ENCODE data around the gene LTC4S. TPM values are rescaled to one million over a fixed set of nuclear protein-coding genes. Genes with fewer than 3 reads are reported as not detected.
A peak's percentile ranks its signal among the peaks of the same experiment; 100 is the strongest.

The LTC4S gene
- total RNA-seq (2011; cell fraction: chromatin; rRNA removed; ENCODE audit: low replicate concordance), result 0.90 TPM in 1 of 2 replicates, not detected in the other
- 0.83 and 1.1 TPM in 2 replicates for total RNA-seq (2011; cell fraction: nucleolus; rRNA removed)
- not detected in 2 replicates for total RNA-seq (2011; cell fraction: nucleoplasm; rRNA removed)
- total RNA-seq (2014; rRNA removed) (0.77 TPM in 1 of 2 replicates, not detected in the other), total RNA-seq (2014; rRNA removed; fragmentation: Illumina TruSeq; extraction: Trizol) (not detected in 2 replicates), total RNA-seq (2015; rRNA removed; fragmentation: Illumina TruSeq; extraction: Trizol) (not detected in 2 replicates), total RNA-seq (2021) (0.51 and 0.75 TPM in 2 replicates), polyA plus RNA-seq (2011; rRNA removed) (not detected in 2 replicates), polyA plus RNA-seq (2014; fragmentation: Illumina TruSeq; extraction: Trizol) (not detected in 2 replicates), polyA plus RNA-seq (2014; fragmentation: Nextera tagmentation; extraction: Ambion mirVana) (not detected), polyA plus RNA-seq (2014; rRNA removed) (0.17 TPM in 1 of 2 replicates, not detected in the other), polyA minus RNA-seq (2011; rRNA and poly(A)+ RNA removed) (not detected in 2 replicates), Bru-seq, nascent RNA (percentile 40 among the genes with signal in this experiment), BruChase-seq, experiment 1, labeled RNA remaining after a 2-hour chase (percentile 44 among the genes with signal in this experiment), BruChase-seq, experiment 2, labeled RNA remaining after a 6-hour chase (percentile 38 among the genes with signal in this experiment)
- not detected in 2 replicates for polyA plus RNA-seq (2011; cell fraction: cytosol; rRNA removed)
- polyA plus RNA-seq (2011; cell fraction: nucleus; rRNA removed), result 0.65 and 0.75 TPM in 2 replicates
- polyA plus RNA-seq (2012), result 0.47 TPM in 1 of 2 replicates, not detected in the other
- polyA minus RNA-seq (2011; cell fraction: cytosol; rRNA and poly(A)+ RNA removed), result not detected in 2 replicates
- polyA minus RNA-seq (2011; cell fraction: nucleus; rRNA and poly(A)+ RNA removed), result not detected in 2 replicates
- long read RNA-seq, experiment 1, result 0 reads
- long read RNA-seq, experiment 2, result 0 reads
- long read RNA-seq, experiment 3, result 0 reads

DNA sequence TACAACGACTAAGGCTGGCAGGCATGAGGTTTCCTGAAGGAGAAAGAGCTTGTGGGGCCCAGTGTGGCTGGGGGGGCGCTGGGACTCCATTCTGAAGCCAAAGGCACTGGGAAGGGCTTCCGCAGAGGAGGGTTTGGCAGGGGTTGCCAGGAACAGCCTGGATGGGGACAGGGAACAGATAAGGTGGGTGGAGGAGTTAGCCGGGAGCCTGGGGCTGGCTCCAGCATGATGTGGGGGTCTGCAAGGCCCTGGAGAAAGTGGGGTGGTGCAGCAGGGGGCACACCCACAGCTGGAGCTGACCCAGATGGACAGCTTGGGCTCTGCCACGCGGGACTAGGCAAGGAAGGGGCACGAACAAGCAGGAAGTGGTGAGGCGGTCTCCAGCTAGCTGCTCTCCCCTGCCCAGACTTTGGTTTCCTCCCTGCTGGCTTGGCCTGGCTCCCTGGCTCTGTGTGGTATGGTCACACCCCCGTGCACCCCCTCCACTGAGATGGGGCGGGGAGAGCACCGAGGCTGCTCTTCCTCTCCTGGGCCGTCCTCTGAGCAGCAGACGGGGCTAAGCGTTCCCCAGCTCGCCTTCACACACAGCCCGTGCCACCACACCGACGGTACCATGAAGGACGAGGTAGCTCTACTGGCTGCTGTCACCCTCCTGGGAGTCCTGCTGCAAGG lies at the start of gene LTC4S:
Gene LTC4S, plus strand, starts transcription at position 519 of the 672 bp plus-strand sequence. Its CDS starts 95 bp downstream, at position 614.
- no peak within 1 kb of the TSS for H3K4me2 ChIP-seq (ENCODE audit: insufficient read depth, low read length)
- H3K9me3 ChIP-seq (replicated peaks; ENCODE audit: control insufficient read depth, insufficient read depth, low read depth, low read length), result no peaks in the 10 kb centered on the region
- in situ Hi-C loops (cut with MboI) (no loop called here), intact Hi-C loops (cut with micrococcal nuclease) (no loop called here)
- H2AFZ ChIP-seq (ENCODE audit: low read depth, low read length), result no peak within 1 kb of the TSS
- peaks cover 20% of the 10 kb centered on the region; the same call in 1 of the 3 replicates for H3K36me3 ChIP-seq (ENCODE audit: control insufficient read depth, insufficient read depth, low read length)
- H3K9me1 ChIP-seq (ENCODE audit: control insufficient read depth, insufficient read depth, low read length), result no peaks in the 10 kb centered on the region
- no peak for TF ChIP-seq DNMT1 (IDR thresholded peaks at IDR 0.05)
- TF ChIP-seq RFX1 (IDR thresholded peaks at IDR 0.05), result no peak
- no peak for TF ChIP-seq ILF3 (IDR thresholded peaks at IDR 0.05; ENCODE audit: borderline replicate concordance)
- TF ChIP-seq, protein P1, sequence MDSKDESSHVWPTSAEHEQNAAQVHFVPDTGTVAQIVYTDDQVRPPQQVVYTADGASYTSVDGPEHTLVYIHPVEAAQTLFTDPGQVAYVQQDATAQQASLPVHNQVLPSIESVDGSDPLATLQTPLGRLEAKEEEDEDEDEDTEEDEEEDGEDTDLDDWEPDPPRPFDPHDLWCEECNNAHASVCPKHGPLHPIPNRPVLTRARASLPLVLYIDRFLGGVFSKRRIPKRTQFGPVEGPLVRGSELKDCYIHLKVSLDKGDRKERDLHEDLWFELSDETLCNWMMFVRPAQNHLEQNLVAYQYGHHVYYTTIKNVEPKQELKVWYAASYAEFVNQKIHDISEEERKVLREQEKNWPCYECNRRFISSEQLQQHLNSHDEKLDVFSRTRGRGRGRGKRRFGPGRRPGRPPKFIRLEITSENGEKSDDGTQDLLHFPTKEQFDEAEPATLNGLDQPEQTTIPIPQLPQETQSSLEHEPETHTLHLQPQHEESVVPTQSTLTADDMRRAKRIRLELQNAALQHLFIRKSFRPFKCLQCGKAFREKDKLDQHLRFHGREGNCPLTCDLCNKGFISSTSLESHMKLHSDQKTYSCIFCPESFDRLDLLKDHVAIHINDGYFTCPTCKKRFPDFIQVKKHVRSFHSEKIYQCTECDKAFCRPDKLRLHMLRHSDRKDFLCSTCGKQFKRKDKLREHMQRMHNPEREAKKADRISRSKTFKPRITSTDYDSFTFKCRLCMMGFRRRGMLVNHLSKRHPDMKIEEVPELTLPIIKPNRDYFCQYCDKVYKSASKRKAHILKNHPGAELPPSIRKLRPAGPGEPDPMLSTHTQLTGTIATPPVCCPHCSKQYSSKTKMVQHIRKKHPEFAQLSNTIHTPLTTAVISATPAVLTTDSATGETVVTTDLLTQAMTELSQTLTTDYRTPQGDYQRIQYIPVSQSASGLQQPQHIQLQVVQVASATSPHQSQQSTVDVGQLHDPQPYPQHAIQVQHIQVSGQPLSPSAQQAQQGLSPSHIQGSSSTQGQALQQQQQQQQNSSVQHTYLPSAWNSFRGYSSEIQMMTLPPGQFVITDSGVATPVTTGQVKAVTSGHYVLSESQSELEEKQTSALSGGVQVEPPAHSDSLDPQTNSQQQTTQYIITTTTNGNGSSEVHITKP (IDR thresholded peaks at IDR 0.05; ENCODE audit: partially characterized antibody), result peak; percentile 18
- no peak for TF ChIP-seq CEBPB (tag; IDR thresholded peaks at IDR 0.05)
- no peak for TF ChIP-seq ZNF280A (IDR thresholded peaks at IDR 0.05; ENCODE audit: low read depth, partially characterized antibody)
- TF ChIP-seq ID3 (CRISPR knock-in tag; IDR thresholded peaks at IDR 0.05), result no peak
- TF ChIP-seq ID3 (tag; IDR thresholded peaks at IDR 0.05), result no peak
- TF ChIP-seq POLR2G (IDR thresholded peaks at IDR 0.05; ENCODE audit: low read depth, low read length), result 0 out of 2 replicates have a peak, but pooled peaks have one; percentile 40
- TF ChIP-seq L3MBTL2 (IDR thresholded peaks at IDR 0.05), result no peak
- ATAC-seq, result peak; percentile 16; the same call in 2 of the 3 replicates
- no peak within 1 kb of the TSS for H3K27ac ChIP-seq (ENCODE audit: extremely low read depth, low read depth, low read length)
- FAIRE-seq, result no peak
- H3K79me2 ChIP-seq (ENCODE audit: control insufficient read depth, insufficient read depth, low read length), result no peaks in the 10 kb centered on the region
- H3K9ac ChIP-seq (ENCODE audit: insufficient read depth in 1 of 2, low read depth in 2 of 2, low read length in 2 of 2), result peak within 1 kb of the TSS in 1 of 2 experiments; percentile 83; a peak in 2 of 4 replicates
- peaks cover 0 to 43% of the 10 kb centered on the region in 2 experiments; a peak in 2 of 5 replicates for H3K4me1 ChIP-seq (replicated peaks in 1 of 2; ENCODE audit: control insufficient read depth in 2 of 2, insufficient read depth in 2 of 2, low read length in 2 of 2)
- no peak within 1 kb of the TSS for H3K4me3 ChIP-seq
- DNase-seq (ENCODE audit: extremely low read depth in 1 of 4, low spot score in 3 of 4), result no peak
- no TSS peak for BruUV-seq (replicated peaks)
- no peaks in the 10 kb centered on the region for H3K27me3 ChIP-seq (ENCODE audit: control insufficient read depth in 2 of 2, insufficient read depth in 2 of 2, low read length in 2 of 2)
- 62% methylated on average over 15 of the region's 19 CpGs for WGBS (ENCODE audit: insufficient coverage, low coverage, missing lambda C conversion rate)
- H4K20me1 ChIP-seq (replicated peaks; ENCODE audit: control insufficient read depth, insufficient read depth, low read length), result no peaks in the 10 kb centered on the region
- ChIA-PET CTCF (ENCODE audit: low intra/inter-chr PET ratio) (no interaction called here), POLR2A (interaction anchor here (0.7 to 1.0 kb wide), 2 partner anchors 14 to 30 kb away, joined by 3 to 5 read pairs; no protein-coding TSS in a partner anchor)

Data from K562 (cell line).